Esophagus muscularis mucosa (tissue), 4 donors: ENCODE measurements around the gene AHNAK2. TPM values are rescaled to one million over a fixed set of nuclear protein-coding genes. Genes with fewer than 3 reads are reported as not detected.

ENCODE experiments used
- DNase-seq: peaks from one replicate; pipeline ENCODE4 v3.0.0-alpha.2; 2017; ENCODE audit errors: extremely low spot score
- H3K27ac ChIP-seq, 4 donors: fragments of 200-600 bp; sonication (generic); replicated peaks in 1 of 4; 1 replicate in 3 of 4; 2 replicates in 1 of 4; pipeline ENCODE4 v1.5.1; 2016 to 2019; ENCODE audit warnings: mild to moderate bottlenecking in 1 of 4
- H3K27me3 ChIP-seq, 4 donors: fragments of 200-600 bp; sonication (generic); one replicate each; pipeline versions ENCODE4 v1.5.1 to v1.6.0; 2016 to 2019
- H3K36me3 ChIP-seq, 4 donors: fragments of 200-600 bp; sonication (generic); one replicate each; pipeline ENCODE4 v1.5.1; 2016 to 2019
- H3K4me1 ChIP-seq, 4 donors: fragments of 200-600 bp; sonication (generic); one replicate each; pipeline ENCODE4 v1.5.1; 2016 to 2019
- H3K4me3 ChIP-seq, 4 donors: fragments of 200-600 bp; sonication (generic); 1 replicate in 2 of 4; 2 replicates in 2 of 4; pipeline ENCODE4 v1.5.1; 2016 to 2019; ENCODE audit warnings: mild to moderate bottlenecking in 4 of 4, moderate library complexity in 1 of 4
- H3K9me3 ChIP-seq, 4 donors: fragments of 200-600 bp; sonication (generic); 1 replicate in 3 of 4; 2 replicates in 1 of 4; pipeline ENCODE4 v1.5.1; 2016 to 2019
- EP300 ChIP-seq: sonication (generic); formaldehyde crosslinking; IDR thresholded peaks from one replicate; pipeline ENCODE4 v1.6.1; 2017; ENCODE audit warnings: antibody characterized with exemption
- POLR2A ChIP-seq: fragments of 450-650 bp; IDR thresholded peaks from one replicate; pipeline ENCODE4 v1.6.1; 2017; ENCODE audit warnings: antibody characterized with exemption, moderate library complexity, mild to moderate bottlenecking, low read depth
- POLR2AphosphoS5 ChIP-seq, 2 donors: sonication (generic); formaldehyde crosslinking; IDR thresholded peaks; one replicate each; pipeline ENCODE4 v1.6.1; 2017; ENCODE audit warnings: antibody characterized with exemption in 2 of 2
- WGBS: methylation state at CpG from one replicate; pipeline ENCODE4 v1.1.5; 2018; 5-methylcytosine and 5-hydroxymethylcytosine counted together
- intact Hi-C: fragments of 100-400 bp; cut with DNase I; formaldehyde crosslinking; loops from one replicate; pipeline ENCODE4 v1.15.1; 2023
- total RNA-seq, 4 donors: library from RNA; depleted of rRNA; stranded (reverse); fragments of >200 nt; gene quantifications; one replicate each; pipeline versions ENCODE4 v1.1.0 to v1.2.1, GENCODE V29; 2016
- TF ChIP-seq, protein P1 (sequence below), 3 experiments: fragments of 200-600 bp in 2 of 3; fragments of 450-650 bp in 1 of 3; sonication (generic) in 2 of 3; IDR thresholded peaks; one replicate each; pipeline ENCODE4 v1.5.1; 2017 to 2019; ENCODE audit warnings: antibody characterized with exemption in 3 of 3, mild to moderate bottlenecking in 2 of 3, moderate library complexity in 1 of 3

The AHNAK2 gene
- total RNA-seq, 4 donors from 2014 or later = 95.3 to 277 (median 195) TPM

GRCh38 chr14:105025429-105025828 is 47.3 kb upstream of the AHNAK2 start:
- intact Hi-C loops = no loop called here

DNA sequence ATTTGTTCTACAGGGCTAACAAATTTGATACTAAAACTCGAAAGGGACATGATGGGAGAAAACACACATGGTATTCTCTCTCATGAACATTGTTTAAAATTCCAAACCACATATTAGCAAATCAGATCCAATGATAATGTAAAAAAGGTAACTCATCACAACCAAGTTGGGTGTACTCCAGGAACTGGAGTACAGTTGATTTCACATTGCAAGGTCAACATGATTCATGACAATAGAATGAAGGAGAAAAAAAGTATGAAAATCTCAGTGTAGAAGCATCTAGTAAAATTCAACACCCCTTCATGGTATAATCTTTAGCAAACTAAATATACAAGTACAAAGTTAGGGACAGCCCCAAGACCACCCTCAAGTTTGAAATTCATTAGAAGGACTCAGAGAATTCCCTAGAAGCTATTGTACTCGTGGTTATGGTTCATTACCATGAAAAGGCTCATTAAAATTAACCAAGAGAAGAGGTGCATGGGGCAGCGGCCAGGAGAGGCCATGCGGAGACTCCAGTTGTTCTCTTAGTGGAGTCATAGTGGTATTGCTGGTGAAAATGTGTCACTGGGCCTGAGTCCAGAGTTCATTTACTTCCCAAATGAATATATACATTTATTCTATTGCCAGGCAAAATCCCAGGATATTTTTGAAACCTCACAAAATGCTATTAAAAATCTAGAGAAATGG is 45.8 kb upstream of the AHNAK2 start:
- 75% methylated on average over 4 of the region's 4 CpGs for WGBS
- Histone ChIP-seq H3K9me3 (no peaks in the 10 kb centered on the region), H3K4me1 (peaks cover 23 to 33% (median 28%) of the 10 kb centered on the region in 4 donors), H3K27me3 (no peaks in the 10 kb centered on the region), H3K4me3 (no peak overlapping the region), H3K36me3 (no peaks in the 10 kb centered on the region), H3K27ac (no peak overlapping the region)
- TF ChIP-seq POLR2AphosphoS5 (IDR thresholded peaks at IDR 0.05) = no peak
- TF ChIP-seq, protein P1, sequence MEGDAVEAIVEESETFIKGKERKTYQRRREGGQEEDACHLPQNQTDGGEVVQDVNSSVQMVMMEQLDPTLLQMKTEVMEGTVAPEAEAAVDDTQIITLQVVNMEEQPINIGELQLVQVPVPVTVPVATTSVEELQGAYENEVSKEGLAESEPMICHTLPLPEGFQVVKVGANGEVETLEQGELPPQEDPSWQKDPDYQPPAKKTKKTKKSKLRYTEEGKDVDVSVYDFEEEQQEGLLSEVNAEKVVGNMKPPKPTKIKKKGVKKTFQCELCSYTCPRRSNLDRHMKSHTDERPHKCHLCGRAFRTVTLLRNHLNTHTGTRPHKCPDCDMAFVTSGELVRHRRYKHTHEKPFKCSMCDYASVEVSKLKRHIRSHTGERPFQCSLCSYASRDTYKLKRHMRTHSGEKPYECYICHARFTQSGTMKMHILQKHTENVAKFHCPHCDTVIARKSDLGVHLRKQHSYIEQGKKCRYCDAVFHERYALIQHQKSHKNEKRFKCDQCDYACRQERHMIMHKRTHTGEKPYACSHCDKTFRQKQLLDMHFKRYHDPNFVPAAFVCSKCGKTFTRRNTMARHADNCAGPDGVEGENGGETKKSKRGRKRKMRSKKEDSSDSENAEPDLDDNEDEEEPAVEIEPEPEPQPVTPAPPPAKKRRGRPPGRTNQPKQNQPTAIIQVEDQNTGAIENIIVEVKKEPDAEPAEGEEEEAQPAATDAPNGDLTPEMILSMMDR (IDR thresholded peaks at IDR 0.05) = no peak
- no peak for TF ChIP-seq EP300
- no peak for TF ChIP-seq POLR2A
- intact Hi-C loops = no loop called here
- DNase-seq = no peak

More at GRCh38 chr14:105025429-105025828, 47.3 kb upstream of the AHNAK2 start:
- no peak for DNase-seq
- Histone ChIP-seq H3K4me1 (peaks cover 9 to 18% (median 13%) of the 10 kb centered on the region in 4 donors), H3K36me3 (no peaks in the 10 kb centered on the region), H3K9me3 (no peaks in the 10 kb centered on the region), H3K27ac (no peak overlapping the region), H3K4me3 (no peak overlapping the region), H3K27me3 (peaks cover 0 to 5% (median 0%) of the 10 kb centered on the region in 4 donors)
- WGBS = 99% methylated on average over 6 of the region's 6 CpGs
- TF ChIP-seq, protein P1 (IDR thresholded peaks at IDR 0.05) = no peak
- no peak for TF ChIP-seq POLR2AphosphoS5 (IDR thresholded peaks at IDR 0.05)
- TF ChIP-seq EP300 = no peak
- TF ChIP-seq POLR2A = no peak

DNA sequence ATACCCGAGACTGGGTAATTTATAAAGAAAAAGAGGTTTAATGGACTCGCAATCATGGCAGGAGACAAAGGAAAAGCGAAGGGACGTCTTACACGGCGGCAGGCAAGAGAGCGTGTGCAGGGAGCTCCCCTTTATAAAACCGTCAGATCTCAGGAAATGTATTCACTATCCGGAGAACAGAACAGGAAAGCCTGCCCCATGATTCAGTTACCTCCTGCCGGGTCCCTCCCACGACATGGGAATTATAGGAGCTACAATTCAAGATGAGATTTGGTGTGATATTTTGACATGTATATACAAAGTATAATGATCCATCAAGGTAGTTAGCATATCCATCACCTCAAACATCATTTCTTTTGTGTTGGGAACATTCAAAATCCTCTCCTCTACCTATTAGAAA is 45.0 kb upstream of the AHNAK2 start:
- peaks cover 23 to 38% (median 35%) of the 10 kb centered on the region in 4 donors for H3K4me1 ChIP-seq
- no peaks in the 10 kb centered on the region for H3K9me3 ChIP-seq
- TF ChIP-seq, protein P1 (IDR thresholded peaks at IDR 0.05) = no peak
- no peaks in the 10 kb centered on the region for H3K36me3 ChIP-seq
- 70% methylated on average over 11 of the region's 11 CpGs for WGBS
- H3K4me3 ChIP-seq = no peak overlapping the region
- intact Hi-C loops = no loop called here
- no peak overlapping the region for H3K27ac ChIP-seq
- DNase-seq = no peak
- no peaks in the 10 kb centered on the region for H3K27me3 ChIP-seq

DNA sequence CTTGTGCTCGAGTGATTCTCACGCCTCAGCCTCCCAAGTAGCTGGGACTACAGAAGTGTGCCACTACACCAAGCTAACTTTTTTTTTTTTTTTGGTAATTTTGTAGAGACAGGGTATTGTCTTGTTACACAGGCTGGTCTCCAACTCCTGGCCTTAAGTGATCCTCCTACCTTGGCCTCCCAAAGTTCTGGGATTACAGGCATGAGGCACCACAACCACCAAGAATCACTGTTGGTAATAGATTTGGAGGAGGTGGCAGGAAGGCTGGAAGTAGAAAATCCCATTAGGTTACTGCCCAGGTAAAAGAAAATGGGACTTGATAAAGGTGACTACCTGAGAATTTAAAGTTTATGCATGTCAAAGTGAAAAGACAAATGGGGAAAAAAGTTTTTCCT is 44.1 kb upstream of the AHNAK2 start:
- H3K27ac ChIP-seq = no peak overlapping the region
- H3K36me3 ChIP-seq = no peaks in the 10 kb centered on the region
- no peak for DNase-seq
- peaks cover 23 to 41% (median 35%) of the 10 kb centered on the region in 4 donors for H3K4me1 ChIP-seq
- WGBS = 52% methylated on average over 2 of the region's 2 CpGs
- TF ChIP-seq POLR2AphosphoS5 (IDR thresholded peaks at IDR 0.05) = no peak
- no peak for TF ChIP-seq EP300
- TF ChIP-seq POLR2A = no peak
- TF ChIP-seq, protein P1 (IDR thresholded peaks at IDR 0.05) = no peak
- H3K4me3 ChIP-seq = peak overlapping the region in 2 of 4 donors; percentile 85 to 95
- intact Hi-C loops = no loop called here
- H3K9me3 ChIP-seq = no peaks in the 10 kb centered on the region
- no peaks in the 10 kb centered on the region for H3K27me3 ChIP-seq
